Chondrocyte (in vitro differentiated cells): ENCODE results near the gene AFTPH. TPM values are rescaled to one million over a fixed set of nuclear protein-coding genes. Genes with fewer than 3 reads are reported as not detected.

Experiments
- DNase-seq: peaks from one replicate; pipeline ENCODE4 v3.0.0; 2021; ENCODE audit warnings: mixed read lengths, low spot score
- H3K27ac Mint-ChIP-seq: one replicate; pipeline ENCODE4 v1.8.0; 2021; ENCODE audit warnings: mild to moderate bottlenecking, moderate library complexity, mixed read lengths; ENCODE audit not compliant: unreplicated experiment
- H3K27me3 Mint-ChIP-seq: 2 replicates; pipeline ENCODE4 v1.8.0; 2021; ENCODE audit warnings: low read depth, mixed read lengths
- H3K36me3 Mint-ChIP-seq: 2 replicates; pipeline ENCODE4 v1.8.0; 2021; ENCODE audit warnings: low read depth, mixed read lengths
- H3K4me1 Mint-ChIP-seq: 2 replicates; pipeline ENCODE4 v1.8.0; 2021; ENCODE audit warnings: low read depth, mild to moderate bottlenecking, mixed read lengths
- H3K4me3 Mint-ChIP-seq: one replicate; pipeline ENCODE4 v1.8.0; 2021; ENCODE audit warnings: mild to moderate bottlenecking, moderate library complexity, mixed read lengths; ENCODE audit not compliant: unreplicated experiment
- H3K9me3 Mint-ChIP-seq: 2 replicates; pipeline ENCODE4 v1.8.0; 2021; ENCODE audit warnings: low read depth, mixed read lengths
- total RNA-seq: library from RNA; stranded (reverse); gene quantifications from 3 replicates; pipeline ENCODE4 v1.2.1, GENCODE V29; 2021
- TF ChIP-seq, protein P1 (sequence below): fragments of 200-600 bp; sonication (generic); IDR thresholded peaks from 2 replicates; pipeline ENCODE4 v1.5.0; 2021; ENCODE audit warnings: antibody characterized with exemption, mild to moderate bottlenecking, moderate library complexity

AFTPH gene
- total RNA-seq, 1 donor from 2014 or later, result 17.3 TPM

DNA sequence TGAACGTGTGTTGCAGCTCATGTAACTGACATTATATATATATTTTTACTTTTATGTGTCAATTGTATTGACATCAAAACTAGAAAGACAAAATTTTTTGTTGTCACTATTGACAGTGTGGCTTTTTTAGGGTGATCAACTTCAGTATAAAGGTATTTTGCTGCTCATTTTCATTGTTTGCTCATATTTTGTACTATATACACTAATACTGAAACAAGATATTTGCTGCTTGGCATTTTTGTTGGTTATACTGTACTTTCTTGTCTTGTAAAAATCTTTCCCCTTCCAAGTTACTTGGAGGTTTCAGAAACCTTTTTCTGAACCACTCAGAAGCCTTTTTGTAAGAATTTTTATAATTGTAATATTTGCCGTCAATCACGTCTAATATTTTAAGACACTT lies 16.5 kb downstream of the AFTPH start:
- Mint-ChIP-seq H3K4me3 (no peak overlapping the region), H3K27me3 (no peaks in the 10 kb centered on the region), H3K4me1 (peaks cover 67% of the 10 kb centered on the region), H3K9me3 (no peaks in the 10 kb centered on the region), H3K36me3 (no peaks in the 10 kb centered on the region), H3K27ac (no peak overlapping the region)
- TF ChIP-seq, protein P1, sequence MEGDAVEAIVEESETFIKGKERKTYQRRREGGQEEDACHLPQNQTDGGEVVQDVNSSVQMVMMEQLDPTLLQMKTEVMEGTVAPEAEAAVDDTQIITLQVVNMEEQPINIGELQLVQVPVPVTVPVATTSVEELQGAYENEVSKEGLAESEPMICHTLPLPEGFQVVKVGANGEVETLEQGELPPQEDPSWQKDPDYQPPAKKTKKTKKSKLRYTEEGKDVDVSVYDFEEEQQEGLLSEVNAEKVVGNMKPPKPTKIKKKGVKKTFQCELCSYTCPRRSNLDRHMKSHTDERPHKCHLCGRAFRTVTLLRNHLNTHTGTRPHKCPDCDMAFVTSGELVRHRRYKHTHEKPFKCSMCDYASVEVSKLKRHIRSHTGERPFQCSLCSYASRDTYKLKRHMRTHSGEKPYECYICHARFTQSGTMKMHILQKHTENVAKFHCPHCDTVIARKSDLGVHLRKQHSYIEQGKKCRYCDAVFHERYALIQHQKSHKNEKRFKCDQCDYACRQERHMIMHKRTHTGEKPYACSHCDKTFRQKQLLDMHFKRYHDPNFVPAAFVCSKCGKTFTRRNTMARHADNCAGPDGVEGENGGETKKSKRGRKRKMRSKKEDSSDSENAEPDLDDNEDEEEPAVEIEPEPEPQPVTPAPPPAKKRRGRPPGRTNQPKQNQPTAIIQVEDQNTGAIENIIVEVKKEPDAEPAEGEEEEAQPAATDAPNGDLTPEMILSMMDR, result no peak
- DNase-seq, result no peak

DNA sequence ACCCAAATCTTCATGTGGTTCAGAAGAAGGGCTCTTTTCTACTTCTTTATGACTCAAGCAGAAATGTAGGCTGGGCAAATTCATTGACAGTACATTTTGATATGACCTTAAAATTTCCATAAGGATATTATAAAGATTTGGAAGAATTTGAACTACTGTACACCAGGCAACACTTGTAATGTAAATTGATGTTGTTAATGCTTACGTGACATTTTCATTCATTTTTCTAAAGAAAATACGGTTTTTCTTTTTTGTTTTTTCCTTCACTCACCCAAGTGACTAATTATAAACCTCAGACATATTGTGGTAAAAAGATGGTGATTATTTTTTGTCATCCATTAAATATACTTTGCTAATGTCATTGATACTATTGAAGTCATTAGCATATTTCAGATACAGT lies 17.4 kb downstream of the AFTPH start:
- H3K4me3 Mint-ChIP-seq, result no peak overlapping the region
- no peaks in the 10 kb centered on the region for H3K36me3 Mint-ChIP-seq
- no peak overlapping the region for H3K27ac Mint-ChIP-seq

DNA sequence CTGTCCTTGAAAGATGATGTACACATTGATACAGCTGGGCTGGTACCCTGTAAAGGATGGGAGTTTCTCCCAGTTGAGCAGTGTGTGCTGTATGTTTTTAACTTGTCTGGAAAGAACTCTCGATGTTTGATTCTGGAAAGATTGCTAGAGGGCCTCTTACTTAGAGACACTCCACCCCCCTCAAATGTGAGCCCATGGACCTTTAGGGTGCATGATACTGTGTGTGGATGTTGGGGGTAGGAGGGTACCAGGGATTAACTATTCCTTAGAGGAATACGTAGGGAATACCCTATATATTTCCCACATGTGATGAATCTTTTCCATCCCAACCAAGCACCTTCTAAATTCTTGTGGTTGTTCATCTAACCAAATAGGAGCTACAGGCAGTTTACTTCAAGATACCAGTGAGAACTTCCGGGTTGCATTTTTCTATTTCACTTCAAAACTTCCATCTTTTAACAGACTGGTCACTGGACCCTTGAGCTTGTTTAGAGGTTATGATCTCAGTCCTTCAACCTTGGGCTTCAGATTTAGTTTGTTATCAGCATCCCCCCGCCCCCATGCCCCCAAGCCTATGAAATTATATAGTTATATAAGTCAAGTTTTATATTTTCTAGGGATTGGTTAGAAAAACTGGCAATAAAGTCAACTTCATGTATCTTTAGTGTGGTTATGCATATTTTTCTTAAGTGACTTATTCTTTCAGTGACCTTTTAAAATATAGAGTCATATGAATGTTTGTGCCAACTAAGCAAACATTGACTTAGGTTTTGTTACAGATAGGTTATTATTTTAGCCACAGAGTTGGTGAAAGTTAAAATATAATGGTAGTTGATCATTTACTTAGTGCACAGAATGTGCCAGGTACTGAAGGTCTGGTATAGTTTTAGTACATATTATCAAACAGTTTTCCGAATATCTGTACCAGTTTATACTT lies 18.2 kb downstream of the AFTPH start:
- H3K4me3 Mint-ChIP-seq, result no peak overlapping the region
- no peak for DNase-seq
- peaks cover 64% of the 10 kb centered on the region for H3K4me1 Mint-ChIP-seq
- H3K9me3 Mint-ChIP-seq, result no peaks in the 10 kb centered on the region
- H3K36me3 Mint-ChIP-seq, result no peaks in the 10 kb centered on the region
- H3K27ac Mint-ChIP-seq, result peak overlapping the region; percentile 52
- no peaks in the 10 kb centered on the region for H3K27me3 Mint-ChIP-seq
- TF ChIP-seq, protein P1, result no peak

More for the DNA sequence above, 17.4 kb downstream of the AFTPH start:
- Mint-ChIP-seq H3K9me3 (no peaks in the 10 kb centered on the region), H3K4me1 (peaks cover 67% of the 10 kb centered on the region), H3K27me3 (no peaks in the 10 kb centered on the region)
- no peak for DNase-seq
- TF ChIP-seq, protein P1, result no peak

DNA sequence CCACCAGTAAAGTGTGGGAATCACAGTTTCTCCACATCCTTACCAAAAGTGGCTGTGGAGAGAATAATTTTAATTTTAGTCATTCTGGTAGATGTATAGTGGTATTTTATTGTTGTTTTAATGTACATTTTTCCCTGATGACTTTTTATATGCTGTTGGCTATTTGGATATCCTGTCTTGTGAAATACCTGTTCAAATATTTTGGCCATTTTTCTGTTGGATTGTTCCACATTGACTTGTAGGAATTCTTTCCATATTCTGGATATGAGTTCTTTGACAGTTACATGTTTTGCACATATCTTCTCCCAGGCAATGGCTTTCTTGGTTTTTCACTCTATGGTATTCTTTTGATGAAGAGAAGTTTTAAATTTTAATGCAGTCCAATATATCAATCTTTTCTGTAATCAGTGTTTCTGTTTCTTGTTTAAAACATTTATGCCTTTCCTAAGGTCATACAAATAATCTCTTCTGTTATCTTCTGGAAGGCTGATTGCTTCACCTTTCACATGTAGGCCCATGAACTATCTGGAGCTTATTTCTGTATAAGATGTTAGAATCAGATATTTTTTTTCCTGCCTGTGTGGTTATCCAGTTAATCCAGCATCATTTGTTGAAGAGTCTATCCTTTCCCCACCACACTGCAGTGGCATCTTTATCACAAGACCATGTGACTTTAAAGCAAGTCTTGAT lies 19.0 kb downstream of the AFTPH start:
- H3K27me3 Mint-ChIP-seq, result no peaks in the 10 kb centered on the region
- no peak for DNase-seq
- H3K4me1 Mint-ChIP-seq, result peaks cover 56% of the 10 kb centered on the region
- TF ChIP-seq, protein P1, result no peak
- no peaks in the 10 kb centered on the region for H3K36me3 Mint-ChIP-seq
- no peaks in the 10 kb centered on the region for H3K9me3 Mint-ChIP-seq
- peak overlapping the region; percentile 52 for H3K27ac Mint-ChIP-seq
- no peak overlapping the region for H3K4me3 Mint-ChIP-seq

DNA sequence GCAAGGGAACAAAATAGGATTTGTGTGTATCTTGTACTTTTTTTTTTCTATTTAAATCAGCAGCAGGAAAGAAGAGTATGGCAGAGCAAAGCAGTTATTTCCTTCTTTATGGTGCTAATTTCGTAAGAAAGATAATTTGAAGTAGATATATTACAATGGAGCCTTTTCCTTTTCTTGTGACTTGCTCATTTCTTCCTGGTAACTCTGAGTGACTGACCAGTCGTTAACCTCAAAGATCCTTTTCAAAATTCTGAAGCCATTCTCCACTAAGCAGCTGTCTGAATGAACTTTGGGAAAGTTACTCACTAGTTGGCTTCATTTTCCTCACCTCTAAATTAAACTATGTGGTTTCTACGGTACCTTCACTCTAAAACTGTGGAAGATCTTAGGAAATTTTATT lies 24.6 kb downstream of the AFTPH start:
- TF ChIP-seq, protein P1, result no peak
- no peak overlapping the region for H3K4me3 Mint-ChIP-seq
- peaks cover 9% of the 10 kb centered on the region for H3K36me3 Mint-ChIP-seq
- H3K4me1 Mint-ChIP-seq, result peaks cover 14% of the 10 kb centered on the region
- no peaks in the 10 kb centered on the region for H3K27me3 Mint-ChIP-seq
- H3K9me3 Mint-ChIP-seq, result peaks cover 3% of the 10 kb centered on the region
- H3K27ac Mint-ChIP-seq, result no peak overlapping the region
- DNase-seq, result no peak
